ENCODE measurements around the gene IFI16. TPM values are rescaled to one million over a fixed set of nuclear protein-coding genes. Genes with fewer than 3 reads are reported as not detected.
"Not testable (repeated sequence)": the region's sequence is repeated elsewhere in the genome, so short reads cannot be mapped to it uniquely, and the experiment has no call there.

IFI16 gene
- total RNA-seq, 1 donor from 2014 or later = 56.7 TPM

GRCh38 chr1:159103021-159103420 is 93.3 kb downstream of the IFI16 start:
- DNase-seq = not testable (repeated sequence)

Other genes starting within 250 kb of the IFI16 start
- not detected for gene OR6N1, start 237.7 kb upstream of the IFI16 start, total RNA-seq
- gene OR6N2, start 228.7 kb upstream of the IFI16 start, total RNA-seq = not detected
- gene MNDA, start 178.6 kb upstream of the IFI16 start, total RNA-seq = 26.3 TPM
- 0.20 TPM for gene PYHIN1, start 78.4 kb upstream of the IFI16 start, total RNA-seq
- gene AIM2, start 66.9 kb downstream of the IFI16 start, total RNA-seq = 0.39 TPM
- gene CADM3, start 161.7 kb downstream of the IFI16 start, total RNA-seq = 1.2 TPM
- gene ACKR1, start 195.0 kb downstream of the IFI16 start, total RNA-seq = 8.5 TPM